BLaER1 (cell line): ENCODE data around the gene DENND1B.

Source experiments
- H3K27ac ChIP-seq: shearing (Covaris generic); formaldehyde crosslinking; 2 replicates; pipeline ENCODE4 v1.8.1; 2022
- H3K27me3 ChIP-seq: shearing (Covaris generic); formaldehyde crosslinking; 2 replicates; pipeline ENCODE4 v1.8.1; 2022
- H3K36me3 ChIP-seq: shearing (Covaris generic); formaldehyde crosslinking; 2 replicates; pipeline ENCODE4 v1.8.1; 2022
- H3K4me1 ChIP-seq: shearing (Covaris generic); formaldehyde crosslinking; 2 replicates; pipeline ENCODE4 v1.8.1; 2022
- H3K4me2 ChIP-seq: shearing (Covaris generic); formaldehyde crosslinking; 2 replicates; pipeline ENCODE4 v1.8.1; 2022
- H3K4me3 ChIP-seq: shearing (Covaris generic); formaldehyde crosslinking; 2 replicates; pipeline ENCODE4 v1.8.1; 2022
- H3K9ac ChIP-seq: shearing (Covaris generic); formaldehyde crosslinking; 2 replicates; pipeline ENCODE4 v1.8.1; 2022
- H3K9me3 ChIP-seq: shearing (Covaris generic); formaldehyde crosslinking; 2 replicates; pipeline ENCODE4 v1.8.1; 2022
- H4K20me1 ChIP-seq: shearing (Covaris generic); formaldehyde crosslinking; 2 replicates; pipeline ENCODE4 v1.8.1; 2022
- Cebpa-rat ChIP-seq: shearing (Covaris generic); IDR thresholded peaks from 2 replicates; pipeline ENCODE4 v1.8.1; 2022

The DENND1B gene

GRCh38 chr1:197619008-197619640 lies 156.2 kb downstream of the DENND1B start:
- no peaks in the 10 kb centered on the region for H3K36me3 ChIP-seq
- no peaks in the 10 kb centered on the region for H4K20me1 ChIP-seq
- no peaks in the 10 kb centered on the region for H3K9me3 ChIP-seq
- no peak for TF ChIP-seq Cebpa-rat
- no peak overlapping the region for H3K4me2 ChIP-seq
- H3K4me1 ChIP-seq = peaks cover 6% of the 10 kb centered on the region; the same call in 1 of the 2 replicates
- no peak overlapping the region for H3K27ac ChIP-seq
- H3K27me3 ChIP-seq = no peaks in the 10 kb centered on the region
- H3K9ac ChIP-seq = no peak overlapping the region
- H3K4me3 ChIP-seq = no peak overlapping the region

DNA sequence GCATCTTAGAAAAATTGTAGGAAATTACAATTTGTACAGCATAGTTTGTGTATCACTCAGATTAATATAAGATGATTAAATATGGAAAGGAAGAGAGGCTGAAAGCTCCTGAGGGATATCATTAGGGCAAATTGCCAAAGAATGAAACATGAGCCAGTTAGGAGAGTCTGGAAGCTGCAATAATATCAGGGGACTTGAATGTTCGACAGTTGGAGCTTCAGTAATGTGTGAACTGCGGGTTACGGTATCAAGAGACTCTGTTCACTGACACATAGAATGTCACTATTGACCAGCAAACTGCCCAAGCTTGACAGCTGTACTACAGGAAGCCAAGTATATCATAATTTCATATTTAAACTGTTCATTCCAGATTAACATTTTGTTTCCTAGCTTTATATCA lies 157.2 kb downstream of the DENND1B start:
- Histone ChIP-seq H4K20me1 (no peaks in the 10 kb centered on the region), H3K4me1 (peaks cover 6% of the 10 kb centered on the region; the same call in 1 of the 2 replicates), H3K27me3 (no peaks in the 10 kb centered on the region), H3K4me3 (no peak overlapping the region), H3K4me2 (0 out of 2 replicates have a peak overlapping the region, but pooled peaks have one; percentile 2), H3K36me3 (no peaks in the 10 kb centered on the region), H3K9me3 (no peaks in the 10 kb centered on the region), H3K27ac (no peak overlapping the region), H3K9ac (no peak overlapping the region)
- TF ChIP-seq Cebpa-rat = no peak

- Histone ChIP-seq H3K9ac (no peak overlapping the region), H3K27me3 (no peaks in the 10 kb centered on the region), H4K20me1 (no peaks in the 10 kb centered on the region), H3K36me3 (no peaks in the 10 kb centered on the region), H3K4me3 (no peak overlapping the region), H3K4me2 (no peak overlapping the region), H3K9me3 (no peaks in the 10 kb centered on the region), H3K27ac (no peak overlapping the region), H3K4me1 (peaks cover 6% of the 10 kb centered on the region; the same call in 1 of the 2 replicates)
- TF ChIP-seq Cebpa-rat = no peak
Measured at GRCh38 chr1:197615693-197616011, 159.6 kb downstream of the DENND1B start.

- no peak overlapping the region for H3K4me2 ChIP-seq
- no peaks in the 10 kb centered on the region for H3K27me3 ChIP-seq
- no peaks in the 10 kb centered on the region for H3K9me3 ChIP-seq
- no peak overlapping the region for H3K27ac ChIP-seq
- H3K9ac ChIP-seq = no peak overlapping the region
- no peak for TF ChIP-seq Cebpa-rat
- no peaks in the 10 kb centered on the region for H3K36me3 ChIP-seq
- H3K4me3 ChIP-seq = no peak overlapping the region
- peaks cover 6% of the 10 kb centered on the region; the same call in 1 of the 2 replicates for H3K4me1 ChIP-seq
- H4K20me1 ChIP-seq = no peaks in the 10 kb centered on the region
Measured at GRCh38 chr1:197614916-197615692, 160.2 kb downstream of the DENND1B start.

DNA sequence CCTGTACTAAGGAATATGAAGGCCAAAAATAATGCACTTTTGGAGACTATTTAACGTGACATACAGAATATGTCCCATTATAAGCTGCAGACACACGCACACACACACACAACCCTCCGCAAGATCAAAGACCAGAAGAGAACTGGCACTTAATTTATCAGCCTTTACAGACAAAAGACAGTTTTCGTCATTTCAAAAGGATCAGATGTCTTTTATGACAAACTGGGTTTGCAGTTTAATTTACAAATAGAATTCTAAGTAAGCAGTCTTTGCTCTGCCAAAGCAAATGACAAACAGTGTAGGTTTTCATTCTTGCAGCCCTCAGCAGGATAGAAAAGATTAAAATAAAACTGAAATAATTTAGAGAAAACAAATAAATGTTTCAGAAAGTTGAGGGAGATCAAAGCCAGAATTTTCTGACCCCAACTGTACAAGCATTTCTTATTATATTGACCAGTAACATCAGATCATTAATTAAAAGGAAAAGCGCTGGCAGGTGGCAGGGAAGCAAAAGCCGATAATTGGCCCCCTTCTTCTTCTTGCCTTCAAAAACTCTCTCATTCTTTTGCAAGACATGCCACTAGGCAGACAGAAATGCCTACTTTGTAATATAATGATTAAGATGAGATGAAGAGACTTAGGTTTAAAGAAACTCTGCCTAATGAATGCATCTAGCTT lies 169.0 kb downstream of the DENND1B start:
- Histone ChIP-seq H3K4me1 (no peaks in the 10 kb centered on the region), H3K4me2 (no peak overlapping the region), H3K27me3 (no peaks in the 10 kb centered on the region), H3K4me3 (no peak overlapping the region), H3K27ac (no peak overlapping the region), H4K20me1 (no peaks in the 10 kb centered on the region), H3K36me3 (no peaks in the 10 kb centered on the region), H3K9me3 (no peaks in the 10 kb centered on the region), H3K9ac (no peak overlapping the region)
- no peak for TF ChIP-seq Cebpa-rat

DNA sequence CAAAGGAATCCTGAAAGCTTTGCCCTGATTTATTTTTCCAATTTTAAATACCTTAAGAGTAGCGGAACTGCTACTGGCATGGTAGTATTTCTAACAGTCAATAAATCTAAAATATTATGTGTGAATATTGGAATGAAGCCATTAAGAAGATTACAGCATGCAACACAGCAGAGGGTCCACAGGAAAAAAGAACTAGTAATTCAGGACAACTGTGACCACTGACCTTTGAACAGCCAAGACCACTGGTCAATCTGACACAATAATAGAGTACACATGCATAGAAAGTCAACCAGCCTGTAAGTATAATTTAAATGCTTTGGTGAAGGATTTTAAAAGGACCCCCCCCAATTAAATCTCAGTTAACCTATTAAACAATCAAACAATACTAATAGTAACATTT lies 171.0 kb downstream of the DENND1B start:
- Histone ChIP-seq H3K4me1 (no peaks in the 10 kb centered on the region), H3K4me3 (no peak overlapping the region), H4K20me1 (no peaks in the 10 kb centered on the region), H3K9ac (no peak overlapping the region), H3K9me3 (no peaks in the 10 kb centered on the region), H3K36me3 (no peaks in the 10 kb centered on the region), H3K27ac (no peak overlapping the region), H3K27me3 (no peaks in the 10 kb centered on the region), H3K4me2 (no peak overlapping the region)
- TF ChIP-seq Cebpa-rat = no peak

DNA sequence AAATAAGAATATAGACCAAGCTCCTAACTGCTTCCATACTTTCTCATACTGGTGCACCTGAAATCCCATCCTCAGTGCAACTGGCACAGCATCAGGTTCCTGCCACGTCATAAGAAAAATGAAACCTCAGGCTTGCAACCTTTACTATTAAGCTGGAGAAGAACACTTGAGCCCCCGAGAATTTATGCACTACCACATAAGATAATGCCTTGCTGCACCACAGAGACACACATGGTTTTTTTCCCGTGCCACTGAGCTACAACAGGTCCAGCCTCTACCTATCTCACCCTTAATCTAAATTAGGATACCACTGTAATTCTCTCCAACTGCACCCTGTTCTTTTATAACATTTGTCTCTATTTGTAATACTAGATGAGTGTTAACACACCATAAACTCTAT lies 174.5 kb downstream of the DENND1B start:
- Histone ChIP-seq H3K27me3 (no peaks in the 10 kb centered on the region), H4K20me1 (no peaks in the 10 kb centered on the region), H3K9ac (no peak overlapping the region), H3K9me3 (no peaks in the 10 kb centered on the region), H3K36me3 (no peaks in the 10 kb centered on the region), H3K4me3 (no peak overlapping the region), H3K4me1 (no peaks in the 10 kb centered on the region), H3K4me2 (no peak overlapping the region), H3K27ac (no peak overlapping the region)
- no peak for TF ChIP-seq Cebpa-rat

DNA sequence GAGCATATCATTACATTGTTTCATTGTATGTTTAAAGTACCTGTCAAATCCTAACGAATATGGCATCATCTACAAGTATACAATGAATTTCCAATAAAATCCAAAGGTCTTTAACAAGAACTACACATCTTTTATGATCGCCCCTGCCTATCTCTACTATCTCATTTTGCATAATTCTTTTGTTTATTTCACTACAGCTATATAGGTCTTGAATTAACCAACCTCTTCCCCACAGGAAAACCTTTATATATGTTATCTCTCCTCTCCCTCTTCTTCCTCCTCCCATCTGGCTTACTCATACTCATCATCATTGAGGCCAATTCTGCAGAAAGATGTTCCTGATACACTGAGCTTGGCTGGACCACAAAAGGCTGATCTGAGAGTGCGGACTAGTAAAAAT lies 175.5 kb downstream of the DENND1B start:
- no peaks in the 10 kb centered on the region for H3K4me1 ChIP-seq
- H3K9ac ChIP-seq = no peak overlapping the region
- H3K27me3 ChIP-seq = no peaks in the 10 kb centered on the region
- no peaks in the 10 kb centered on the region for H3K36me3 ChIP-seq
- no peak overlapping the region for H3K4me2 ChIP-seq
- no peak overlapping the region for H3K4me3 ChIP-seq
- H3K27ac ChIP-seq = no peak overlapping the region
- no peak for TF ChIP-seq Cebpa-rat
- H3K9me3 ChIP-seq = no peaks in the 10 kb centered on the region
- no peaks in the 10 kb centered on the region for H4K20me1 ChIP-seq

DNA sequence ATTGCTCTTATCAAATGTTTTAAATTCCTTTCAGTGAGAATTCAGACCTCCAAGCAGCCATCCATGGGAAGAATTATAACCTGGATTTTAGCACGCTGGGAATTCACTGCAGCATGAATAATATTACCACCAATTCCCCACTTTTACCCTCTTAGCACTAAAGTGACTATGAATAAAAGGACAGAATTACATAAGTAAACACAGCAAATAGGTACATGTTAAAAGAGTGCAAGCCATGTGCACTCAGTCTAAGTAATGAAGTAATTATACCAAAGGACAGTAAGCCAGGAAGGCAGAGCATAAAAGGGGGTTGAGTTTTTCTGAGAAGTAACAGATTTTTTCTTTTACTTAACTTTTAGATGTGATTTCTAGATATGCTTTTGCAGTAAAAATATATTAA lies 176.3 kb downstream of the DENND1B start:
- no peaks in the 10 kb centered on the region for H3K9me3 ChIP-seq
- no peak overlapping the region for H3K4me2 ChIP-seq
- H3K4me3 ChIP-seq = no peak overlapping the region
- TF ChIP-seq Cebpa-rat = no peak
- H3K36me3 ChIP-seq = no peaks in the 10 kb centered on the region
- no peak overlapping the region for H3K9ac ChIP-seq
- H3K27me3 ChIP-seq = no peaks in the 10 kb centered on the region
- no peaks in the 10 kb centered on the region for H4K20me1 ChIP-seq
- no peak overlapping the region for H3K27ac ChIP-seq
- H3K4me1 ChIP-seq = no peaks in the 10 kb centered on the region

- no peak overlapping the region for H3K4me3 ChIP-seq
- H3K4me2 ChIP-seq = no peak overlapping the region
- no peak overlapping the region for H3K9ac ChIP-seq
- no peaks in the 10 kb centered on the region for H4K20me1 ChIP-seq
- no peaks in the 10 kb centered on the region for H3K36me3 ChIP-seq
- no peak overlapping the region for H3K27ac ChIP-seq
- no peak for TF ChIP-seq Cebpa-rat
- H3K27me3 ChIP-seq = no peaks in the 10 kb centered on the region
- no peaks in the 10 kb centered on the region for H3K4me1 ChIP-seq
- no peaks in the 10 kb centered on the region for H3K9me3 ChIP-seq
Measured at GRCh38 chr1:197595304-197595904, 179.9 kb downstream of the DENND1B start.
